Measurements from ENCODE around the gene PIM3.
A peak's percentile ranks its signal among the peaks of the same experiment; 100 is the strongest.

PIM3 gene

DNA sequence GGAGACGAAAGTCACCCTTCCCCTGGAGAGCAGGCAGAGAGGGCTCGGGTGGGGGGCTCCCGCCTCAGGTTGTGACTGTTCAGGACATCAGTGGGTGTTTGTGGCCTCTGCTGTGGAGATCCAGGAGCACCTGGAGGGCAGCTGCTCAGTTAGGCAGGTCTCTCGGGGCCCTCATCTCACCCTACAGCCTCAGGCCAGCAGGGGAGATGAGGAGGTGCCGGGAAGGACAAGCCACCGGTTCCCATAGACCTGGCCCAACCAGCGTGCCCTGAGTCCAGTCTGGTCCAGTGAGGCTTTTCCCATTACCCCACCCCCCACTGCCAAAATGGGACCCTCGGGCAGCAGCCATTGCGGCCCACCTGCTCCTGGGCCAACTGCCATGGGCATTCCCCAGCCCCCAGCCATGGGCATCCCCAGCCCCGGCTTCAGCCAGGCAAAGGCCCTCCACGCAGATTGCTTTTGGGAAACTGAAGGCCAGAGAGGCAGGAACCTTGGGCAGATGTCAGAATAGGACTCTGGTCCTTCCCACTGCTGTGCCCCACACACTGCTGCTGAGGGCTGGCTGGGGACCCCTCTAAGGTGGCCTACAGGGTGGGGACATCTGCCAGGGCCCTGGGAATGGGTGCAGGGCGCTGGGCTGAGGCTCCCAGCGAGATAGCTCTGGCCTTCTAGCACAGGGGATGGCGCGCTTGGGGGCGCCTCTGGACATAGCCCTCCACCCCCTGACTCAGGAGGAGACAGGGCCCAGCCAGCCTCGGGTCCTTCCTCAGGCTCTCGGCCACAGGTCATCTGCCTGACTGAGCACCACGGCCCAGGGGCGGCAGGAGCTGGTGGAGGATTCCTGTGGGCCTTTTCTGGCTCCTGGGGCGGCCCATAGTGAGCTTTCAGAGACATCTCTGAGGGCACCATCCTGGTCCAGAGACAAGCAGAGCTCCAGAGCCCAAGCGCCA, 4.8 kb downstream of the PIM3 start:
- DNase-seq = no peak

DNA sequence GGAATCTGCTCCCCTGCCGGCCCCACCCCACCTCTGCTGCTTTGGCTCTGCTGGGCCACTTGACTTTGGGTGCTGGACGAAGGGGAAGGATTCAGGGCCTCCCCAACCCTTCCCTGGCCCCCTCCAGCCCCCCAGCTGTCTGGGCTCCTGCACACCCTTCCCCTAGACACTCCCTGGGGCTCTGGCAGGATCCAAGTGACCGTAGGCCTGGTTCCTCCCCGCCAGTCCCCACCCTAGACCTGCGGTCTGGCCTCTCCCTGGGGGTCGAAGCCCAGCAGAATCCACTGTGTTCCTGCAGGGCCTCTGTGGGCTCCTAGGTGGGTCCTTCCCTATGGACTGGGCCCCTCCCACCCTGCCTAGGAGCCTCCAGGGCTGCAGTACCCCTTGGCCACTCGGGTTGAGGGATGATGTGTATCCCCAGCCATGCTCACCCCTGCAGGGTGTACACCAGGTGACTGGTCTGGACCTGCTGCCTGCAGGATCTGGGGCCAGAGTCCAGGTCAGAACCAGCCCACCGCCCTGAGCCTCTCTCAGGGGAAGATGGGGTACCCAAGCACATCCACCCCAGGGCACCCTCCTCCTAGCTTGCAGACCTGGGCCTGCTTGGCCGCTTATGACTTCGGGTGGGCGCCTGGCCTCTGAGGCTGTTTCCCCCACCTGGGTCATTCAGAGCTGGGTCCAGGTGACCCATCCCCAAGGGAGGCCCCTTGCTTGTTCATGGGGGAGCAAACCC, 5.6 kb downstream of the PIM3 start:
- no peak for DNase-seq

DNA sequence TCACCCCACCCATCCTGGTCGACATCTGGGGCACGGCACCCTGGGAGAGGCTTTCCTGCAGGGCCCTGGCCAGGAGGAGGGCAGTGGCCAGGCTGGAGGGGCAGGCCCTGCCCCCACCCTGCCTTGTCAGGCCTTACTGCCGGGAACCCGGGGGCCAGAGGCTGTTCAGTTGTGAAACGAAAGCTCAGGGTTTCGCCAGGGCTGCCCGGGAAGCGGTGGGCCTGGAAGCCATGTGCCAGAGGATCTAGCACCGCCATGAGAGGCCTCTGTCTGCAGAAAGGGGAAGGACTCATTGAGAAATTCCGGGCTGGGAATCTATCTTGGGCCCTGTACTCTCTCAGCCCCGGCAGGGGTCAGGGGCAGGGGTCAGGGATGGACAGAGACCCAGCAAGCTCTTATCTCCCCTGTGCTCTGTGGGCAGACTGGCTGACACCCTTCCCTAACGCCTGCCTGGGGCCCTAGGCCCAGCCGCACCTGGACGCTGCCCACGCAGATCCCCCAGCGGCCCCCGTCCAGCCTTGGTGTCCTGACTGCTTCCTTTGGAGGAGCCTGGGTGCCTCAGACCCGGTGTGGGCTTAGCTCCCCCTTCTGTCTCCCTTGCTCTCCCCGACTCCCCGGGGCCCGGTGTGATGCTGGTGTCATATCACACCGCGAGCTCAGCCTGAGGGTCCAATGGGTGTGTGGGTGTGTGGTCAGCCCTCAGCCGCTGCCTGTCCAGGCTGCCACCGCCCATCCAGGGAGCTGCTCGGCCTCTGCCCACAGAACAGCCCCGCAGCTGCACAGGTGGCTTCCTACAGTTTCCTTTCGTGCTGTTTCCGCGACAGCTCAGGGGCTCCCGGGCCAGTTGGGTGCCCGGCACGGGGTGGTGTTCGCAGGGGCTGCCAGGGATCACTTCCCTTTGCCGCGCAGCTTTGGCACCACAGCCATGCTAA, 6.5 kb downstream of the PIM3 start:
- DNase-seq = peak in 1 of 56 donors; percentile 44

DNA sequence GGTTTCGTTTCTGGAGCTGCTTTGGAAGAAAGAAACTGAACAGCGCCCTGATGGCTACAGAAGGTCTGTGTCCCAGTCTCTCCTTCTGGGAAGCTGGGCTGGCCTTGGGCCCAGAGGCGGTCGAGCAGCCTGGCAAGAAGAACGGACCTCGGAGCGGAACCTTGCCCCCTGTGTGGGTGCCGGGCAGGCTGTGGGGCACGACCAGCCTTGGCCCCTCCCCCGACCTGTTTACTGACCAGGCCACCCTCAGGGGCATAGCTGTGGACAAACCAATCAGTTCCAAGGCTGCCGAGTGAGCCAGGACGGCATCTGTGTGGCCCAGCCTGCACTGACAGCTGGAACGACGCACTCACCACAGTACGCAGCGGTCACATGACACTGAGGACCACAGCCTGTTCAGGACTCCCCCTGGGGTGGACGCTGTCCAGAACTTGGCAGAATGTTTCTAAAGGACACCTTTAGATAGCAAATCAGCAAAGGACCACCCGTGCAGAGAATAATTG, 7.2 kb downstream of the PIM3 start:
- DNase-seq = peak in 36 of 56 donors; percentile 25 to 73 (median 53)

DNA sequence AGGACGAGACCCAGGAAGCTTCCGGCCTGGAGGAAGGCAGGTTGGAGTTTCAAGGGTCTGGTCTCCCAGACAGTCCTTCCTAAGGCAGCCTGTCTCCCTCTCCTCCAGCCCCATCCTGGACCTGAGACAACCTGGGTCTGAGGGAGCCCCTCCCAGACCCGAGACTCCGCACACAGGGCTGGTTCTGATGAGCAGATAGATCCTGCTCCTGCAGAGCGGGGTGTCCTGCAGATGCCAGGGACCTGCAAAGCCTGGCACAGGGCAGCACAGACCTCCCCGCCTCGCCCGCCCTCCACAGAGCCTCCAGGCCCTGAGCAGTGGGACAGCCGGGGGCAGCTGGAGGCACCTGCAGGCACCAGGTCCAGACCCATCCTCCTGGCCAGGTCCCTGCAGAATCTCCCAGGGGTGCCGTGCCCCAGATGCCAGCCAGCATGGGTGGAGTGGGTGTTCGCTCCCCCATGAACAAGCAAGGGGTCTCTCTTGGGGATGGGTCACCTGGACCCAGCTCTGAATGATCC, 7.8 kb downstream of the PIM3 start:
- peak in 1 of 56 donors; percentile 34 for DNase-seq

DNA sequence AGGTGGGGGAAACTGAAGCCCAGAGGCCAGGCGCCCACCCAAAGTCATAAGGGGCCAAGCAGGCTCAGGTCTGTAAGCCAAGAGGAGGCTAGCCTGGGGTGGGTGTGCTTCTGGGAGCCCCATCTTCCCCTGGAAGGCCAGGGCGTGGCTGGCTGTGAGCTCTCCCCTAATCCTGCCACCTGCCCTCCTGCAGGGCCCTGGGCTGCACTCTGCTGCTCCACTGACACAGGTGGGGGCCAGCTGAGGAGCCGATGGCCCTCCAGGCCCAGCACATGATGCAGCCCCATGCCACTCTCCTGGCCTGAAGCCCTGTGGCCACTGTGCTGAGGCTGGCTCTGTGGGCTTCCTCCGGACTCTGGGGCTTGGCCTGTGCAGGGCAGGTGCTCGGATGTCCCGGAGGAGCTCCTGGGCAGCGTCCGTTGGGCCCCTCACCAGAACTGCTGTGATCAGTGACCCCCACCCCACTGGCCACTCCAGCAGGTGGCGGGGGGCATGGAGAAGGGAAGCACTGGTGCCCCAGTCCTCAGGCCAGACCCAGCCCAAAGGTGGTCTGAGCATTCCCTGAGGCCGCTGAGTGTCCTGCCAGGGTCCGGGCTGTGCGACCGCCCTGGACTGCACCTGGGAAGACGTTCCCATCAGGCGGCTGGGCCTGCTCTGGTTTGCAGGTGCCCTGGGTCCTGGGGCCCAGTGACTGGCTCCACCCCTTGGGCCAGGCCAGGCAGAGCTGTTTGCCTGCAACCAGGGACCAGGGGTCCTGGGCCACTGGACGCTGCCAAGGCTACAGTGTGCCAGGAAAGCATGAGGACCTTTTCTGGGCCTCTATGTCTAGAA, 8.5 kb downstream of the PIM3 start:
- DNase-seq = peak in 2 of 56 donors; percentile 34 to 48

DNA sequence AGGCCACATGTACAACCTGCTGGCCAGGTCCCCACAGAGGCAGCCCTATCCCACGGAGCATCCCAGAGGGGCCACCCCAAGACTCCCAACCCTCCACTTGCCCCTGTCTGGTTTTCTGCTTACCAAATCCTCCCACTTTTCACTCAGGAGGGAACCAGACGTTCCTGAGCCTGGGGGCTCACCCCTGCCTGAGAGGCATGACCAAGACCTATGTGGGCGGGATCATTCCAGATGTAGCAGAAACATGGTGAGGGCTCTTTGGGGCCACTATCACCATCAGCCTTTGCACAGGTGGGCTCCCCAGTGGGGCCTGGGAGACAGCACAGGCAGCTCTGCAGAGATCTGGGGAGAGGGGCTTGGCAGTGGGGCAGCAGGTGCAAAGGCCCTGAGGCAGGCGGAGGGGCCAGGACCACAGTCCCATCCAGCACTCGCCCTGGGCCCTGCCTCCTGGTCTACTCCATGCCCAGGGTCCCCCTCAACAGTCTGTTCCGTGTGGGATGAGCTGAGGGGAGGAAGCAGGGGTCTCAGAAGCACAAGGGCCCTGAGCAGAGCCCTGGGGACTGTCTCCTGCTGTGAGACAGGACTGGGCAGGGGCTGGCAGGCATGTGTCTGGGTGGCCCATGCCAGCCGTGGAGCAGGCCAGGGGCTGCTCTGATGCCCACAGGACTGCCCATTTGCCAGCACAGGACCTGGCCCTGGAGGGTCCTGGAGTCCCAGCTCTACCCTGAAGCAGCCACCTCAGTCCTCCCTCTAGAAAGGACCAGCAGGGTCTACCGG, 9.4 kb downstream of the PIM3 start:
- DNase-seq = no peak

DNA sequence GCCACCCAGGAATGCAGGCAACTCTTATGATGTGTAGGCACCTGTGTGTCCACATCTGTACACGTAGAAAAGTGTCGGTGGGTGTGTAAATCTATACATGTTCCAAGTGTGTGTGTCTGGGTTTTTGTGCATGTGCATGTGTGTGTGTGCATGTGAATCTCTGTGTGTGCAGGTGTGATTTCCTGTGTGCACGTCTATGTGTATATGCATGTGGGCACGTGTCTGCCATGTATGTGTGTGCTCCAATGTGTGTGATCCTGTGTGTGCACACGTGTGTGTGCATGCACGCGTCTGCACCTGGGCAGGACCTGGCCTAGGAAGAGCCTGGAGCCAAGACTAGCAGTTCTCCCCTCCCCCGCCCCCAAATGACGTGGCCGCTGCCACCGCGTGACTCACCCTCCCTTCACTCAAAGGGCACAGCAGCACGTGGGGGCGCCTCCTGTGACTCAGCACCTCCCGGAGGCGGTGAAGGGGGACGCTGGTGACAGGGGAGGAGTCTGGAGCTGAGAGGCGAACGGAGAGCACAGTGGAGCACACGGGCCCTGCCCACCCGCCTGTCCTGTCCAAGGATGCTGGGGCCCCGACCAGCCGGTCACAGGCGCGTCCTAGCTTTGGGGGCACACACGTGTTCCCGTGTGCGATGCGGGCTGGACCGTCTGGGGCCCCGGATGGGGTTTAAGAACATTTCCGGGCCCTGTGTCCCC, 10.1 kb downstream of the PIM3 start:
- peak; percentile 43 to 95 (median 87) for DNase-seq

DNA sequence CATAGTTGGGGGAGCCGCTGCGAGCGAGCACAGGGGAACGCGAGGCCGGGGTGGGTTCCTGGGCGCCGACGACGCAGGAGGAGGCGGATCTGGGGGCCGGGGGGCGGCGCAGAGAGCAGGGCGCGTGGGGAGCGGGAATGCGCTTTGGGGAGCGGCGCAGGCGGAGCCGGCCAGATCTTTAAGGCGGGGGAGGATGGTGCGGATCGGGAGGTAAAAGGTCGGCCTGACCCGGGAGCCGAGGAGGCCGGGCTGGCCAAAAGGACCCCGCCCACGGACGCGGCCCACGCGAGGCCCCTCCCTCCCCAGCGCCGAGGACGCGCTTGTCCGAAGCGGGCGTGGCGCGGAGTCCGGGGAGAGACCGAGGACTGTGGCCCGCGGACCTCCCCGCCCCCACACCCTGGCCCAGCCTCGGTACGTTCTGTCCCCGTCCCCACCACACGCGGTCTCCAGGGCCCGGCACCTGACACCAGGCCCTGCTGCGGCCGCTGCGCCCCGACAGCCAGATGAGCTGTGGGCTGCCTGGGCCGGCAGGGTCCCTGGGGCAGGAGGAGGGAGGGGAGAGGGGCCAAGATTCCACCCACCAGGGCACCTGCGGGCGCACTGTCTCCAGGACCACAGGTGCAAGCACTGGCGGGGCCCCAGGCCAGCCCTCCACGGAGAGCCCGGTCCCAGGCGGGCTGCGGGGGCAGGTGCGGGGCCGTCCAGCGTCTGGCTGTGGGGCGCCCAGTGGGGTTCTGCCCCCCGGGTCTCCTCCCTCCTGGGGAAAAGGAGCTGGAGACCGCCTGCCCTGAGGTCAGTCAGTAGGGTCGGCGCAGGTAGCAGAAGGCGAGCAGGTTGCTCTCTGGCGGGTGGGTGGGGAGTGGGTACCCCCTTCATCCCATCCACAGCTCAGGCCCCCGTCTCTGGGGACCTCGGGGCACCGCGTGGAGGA, 10.9 kb downstream of the PIM3 start:
- DNase-seq = peak in 23 of 56 donors; percentile 37 to 84 (median 67)

DNA sequence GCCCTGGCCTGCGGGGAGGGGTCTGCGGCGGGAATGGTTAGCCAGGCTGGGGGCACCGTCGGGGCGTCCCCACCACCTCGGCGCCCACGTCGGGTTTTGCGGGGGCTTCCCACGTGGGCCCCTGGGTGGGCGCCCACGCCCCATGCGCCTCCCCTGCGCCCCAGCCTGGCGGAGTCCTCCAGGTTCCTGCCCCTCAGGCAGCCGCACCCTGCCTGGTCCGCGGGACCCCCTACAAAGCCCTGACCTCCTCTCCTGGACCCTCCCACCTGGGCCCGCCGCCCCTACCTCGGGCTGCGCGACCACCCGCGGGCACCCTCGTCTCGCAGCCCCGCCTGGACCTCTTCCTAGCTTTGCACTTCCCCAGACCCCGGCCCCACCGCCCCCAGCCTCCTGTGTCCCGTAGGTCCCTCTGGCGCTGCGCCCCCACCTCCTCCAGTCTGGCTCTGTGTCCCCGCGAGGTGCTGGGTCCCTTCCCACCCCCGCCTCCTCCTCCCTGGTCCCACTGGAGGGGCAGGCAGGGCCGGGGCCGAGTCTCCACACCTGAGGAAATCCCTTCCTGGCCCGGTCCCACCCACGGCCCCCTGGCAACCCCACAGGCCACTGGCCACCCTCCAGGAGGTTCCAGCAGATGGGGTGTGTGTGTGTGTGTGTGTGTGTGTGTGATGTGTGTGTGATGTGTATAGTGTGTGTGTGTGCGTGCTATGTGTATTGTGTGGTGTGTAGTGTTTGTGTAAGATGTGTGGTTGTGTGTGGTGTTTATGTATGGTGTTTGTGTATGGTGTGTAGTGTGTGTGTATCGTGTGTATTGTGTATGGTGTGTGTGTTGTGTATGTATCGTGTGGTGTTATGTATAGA, 11.8 kb downstream of the PIM3 start:
- peak in 1 of 56 donors; percentile 56 for DNase-seq

DNA sequence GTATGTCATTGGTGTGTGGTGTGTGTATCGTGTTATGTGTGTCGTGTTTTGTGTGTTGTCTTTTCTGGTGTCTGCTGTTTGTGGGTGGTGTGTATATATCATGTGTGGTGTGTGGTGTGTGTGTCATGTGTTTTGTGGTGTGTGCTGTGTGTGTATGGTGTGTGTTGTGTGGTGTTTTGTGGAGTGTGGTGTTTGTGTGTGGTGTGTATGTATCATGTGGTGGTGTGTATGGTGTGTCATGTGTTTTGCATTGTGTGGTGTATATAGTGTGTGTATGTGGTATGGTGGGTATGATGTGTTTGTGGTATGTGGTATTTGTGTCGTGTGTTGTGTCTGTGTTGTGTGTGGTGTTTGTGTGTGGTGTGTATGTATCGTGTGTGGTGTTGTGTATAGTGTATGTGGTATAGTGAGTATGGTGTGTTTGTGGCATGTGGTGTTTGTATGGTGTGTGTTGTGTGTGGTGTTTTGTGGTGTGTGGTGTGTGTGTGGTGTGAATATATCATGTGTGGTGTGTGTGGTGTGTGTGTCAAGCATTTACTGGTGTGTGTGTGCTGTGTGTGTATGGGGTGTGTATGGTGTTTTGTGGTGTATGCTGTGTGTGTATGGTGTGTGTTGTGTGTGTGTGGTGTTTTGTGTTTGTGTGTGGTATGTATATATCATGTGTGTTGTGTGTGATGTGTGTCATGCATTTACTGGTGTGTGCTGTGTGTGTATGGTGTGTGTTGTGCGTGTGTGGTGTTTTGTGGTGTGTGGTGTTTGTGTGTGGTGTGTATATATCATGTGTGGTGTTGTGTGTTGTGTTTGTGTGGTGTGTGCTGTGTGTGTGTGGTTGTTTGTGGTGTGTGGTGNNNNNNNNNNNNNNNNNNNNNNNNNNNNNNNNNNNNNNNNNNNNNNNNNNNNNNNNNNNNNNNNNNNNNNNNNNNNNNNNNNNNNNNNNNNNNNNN, 12.7 kb downstream of the PIM3 start:
- no peak for DNase-seq

DNA sequence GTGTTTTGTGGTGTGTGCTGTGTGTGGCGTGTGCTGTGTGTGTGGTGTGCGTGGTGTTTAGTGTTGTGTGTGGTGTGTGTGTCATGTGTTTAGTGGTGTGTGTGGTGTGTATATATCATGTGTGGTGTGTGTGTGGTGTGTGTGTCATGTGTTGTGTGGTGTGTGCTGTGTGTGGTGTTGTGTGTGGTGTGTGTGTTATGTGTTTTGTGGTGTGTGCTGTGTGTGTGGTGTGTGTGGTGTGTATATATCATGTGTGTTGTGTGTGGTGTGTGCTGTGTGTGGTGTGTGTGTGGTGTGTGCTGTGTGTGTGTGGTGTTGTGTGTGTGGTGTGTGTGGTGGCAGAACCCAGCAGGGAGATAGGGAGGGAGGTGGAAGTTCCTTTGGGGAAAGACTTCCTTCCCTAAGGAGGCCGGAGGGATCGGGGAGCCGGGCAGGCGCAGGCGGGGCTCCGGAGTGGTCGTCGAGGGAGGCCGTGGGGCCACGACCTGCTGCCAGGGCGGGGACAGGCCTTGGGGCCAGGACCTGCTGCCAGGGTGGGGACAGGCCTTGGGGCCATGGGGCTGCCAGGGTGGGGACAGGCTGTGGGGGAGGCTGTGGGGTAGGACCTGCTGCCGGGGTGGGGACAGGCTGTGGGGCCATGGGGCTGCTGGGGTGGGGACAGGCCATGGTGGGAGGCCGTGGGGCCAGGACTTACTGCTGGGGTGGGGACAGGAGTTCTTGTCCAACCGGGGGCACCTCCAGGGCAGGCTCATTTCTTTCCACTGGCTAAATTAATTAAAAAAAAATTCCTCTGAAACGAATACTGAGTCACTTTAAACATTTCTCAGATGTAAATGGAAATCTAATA, 15.2 kb downstream of the PIM3 start:
- DNase-seq = peak in 2 of 56 donors; percentile 28 to 45

DNA sequence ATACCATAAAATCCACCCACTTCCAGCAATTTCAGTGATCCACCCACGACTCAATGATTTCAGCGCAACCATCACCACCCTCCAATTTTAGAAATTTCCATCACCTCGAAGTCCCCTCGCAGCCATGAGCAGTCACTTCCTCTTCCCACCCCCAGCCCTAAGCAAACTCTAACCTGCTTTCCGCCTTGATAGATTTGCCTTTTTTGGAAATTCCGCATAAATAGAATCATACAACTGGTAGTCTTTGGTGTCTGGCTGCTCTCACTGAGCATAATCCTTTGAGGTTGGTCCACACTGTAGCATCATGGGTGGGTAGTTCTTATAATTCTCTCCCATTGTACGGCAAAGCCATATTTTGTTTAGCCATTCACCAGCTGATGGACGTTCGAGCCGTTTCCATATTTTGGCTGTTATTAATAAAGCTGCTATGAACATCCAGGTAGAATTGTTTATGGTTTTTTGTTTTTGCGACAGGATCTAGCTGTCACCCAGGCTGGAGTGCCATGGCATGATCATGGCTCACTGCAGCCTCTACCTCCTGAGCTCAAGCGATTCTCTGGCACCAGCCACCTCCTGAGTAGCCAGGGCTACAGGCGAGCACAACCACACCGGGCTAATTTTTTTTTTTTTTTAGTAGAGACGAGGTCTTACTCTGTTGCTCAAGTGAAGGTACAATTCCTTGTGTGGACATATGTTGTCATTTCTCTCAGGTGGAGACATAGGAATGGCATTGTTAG, 16.0 kb downstream of the PIM3 start:
- DNase-seq = peak in 16 of 56 donors; percentile 29 to 72 (median 47)
